ENCODE measurements around the gene RFXANK. TPM values are rescaled to one million over a fixed set of nuclear protein-coding genes. Genes with fewer than 3 reads are reported as not detected.

The RFXANK gene
- total RNA-seq, 1 donor from 2014 or later = 112 TPM

- intact Hi-C loops (cut with micrococcal nuclease) = loop anchor here (1.0 kb wide), 1 partner anchor 11 kb away; the partner anchor contains the start of genes BORCS8 and RFXANK
- Mint-ChIP-seq H3K36me3 (ENCODE audit: low read depth) (peaks cover 24% of the 10 kb centered on the region), H3K27me3 (ENCODE audit: low read depth) (no peaks in the 10 kb centered on the region), H3K4me1 (ENCODE audit: low read depth) (peaks cover 28% of the 10 kb centered on the region), H3K9me3 (no peaks in the 10 kb centered on the region), H3K4me3 (ENCODE audit: low read depth) (peak within 1 kb of the TSS; percentile 92), H3K27ac (peak within 1 kb of the TSS; percentile 85)
- DNase-seq (ENCODE audit: low spot score) = peak; percentile 90
These were observed 11.2 kb downstream of the RFXANK start, which contains the start of gene NR2C2AP for GRCh38 chr19:19203012-19203856. Gene NR2C2AP, minus strand, starts transcription at chr19:19203414. Its CDS starts 354 bp downstream, at chr19:19203060.

GRCh38 chr19:19204181-19204580 lies 12.1 kb downstream of the RFXANK start:
- peaks cover 28% of the 10 kb centered on the region for H3K4me1 Mint-ChIP-seq (ENCODE audit: low read depth)
- H3K27ac Mint-ChIP-seq = no peak overlapping the region
- peaks cover 16% of the 10 kb centered on the region for H3K36me3 Mint-ChIP-seq (ENCODE audit: low read depth)
- H3K4me3 Mint-ChIP-seq (ENCODE audit: low read depth) = peak overlapping the region; percentile 69
- intact Hi-C loops (cut with micrococcal nuclease) = no loop called here
- H3K9me3 Mint-ChIP-seq = no peaks in the 10 kb centered on the region
- no peaks in the 10 kb centered on the region for H3K27me3 Mint-ChIP-seq (ENCODE audit: low read depth)
- no peak for DNase-seq (ENCODE audit: low spot score)

DNA sequence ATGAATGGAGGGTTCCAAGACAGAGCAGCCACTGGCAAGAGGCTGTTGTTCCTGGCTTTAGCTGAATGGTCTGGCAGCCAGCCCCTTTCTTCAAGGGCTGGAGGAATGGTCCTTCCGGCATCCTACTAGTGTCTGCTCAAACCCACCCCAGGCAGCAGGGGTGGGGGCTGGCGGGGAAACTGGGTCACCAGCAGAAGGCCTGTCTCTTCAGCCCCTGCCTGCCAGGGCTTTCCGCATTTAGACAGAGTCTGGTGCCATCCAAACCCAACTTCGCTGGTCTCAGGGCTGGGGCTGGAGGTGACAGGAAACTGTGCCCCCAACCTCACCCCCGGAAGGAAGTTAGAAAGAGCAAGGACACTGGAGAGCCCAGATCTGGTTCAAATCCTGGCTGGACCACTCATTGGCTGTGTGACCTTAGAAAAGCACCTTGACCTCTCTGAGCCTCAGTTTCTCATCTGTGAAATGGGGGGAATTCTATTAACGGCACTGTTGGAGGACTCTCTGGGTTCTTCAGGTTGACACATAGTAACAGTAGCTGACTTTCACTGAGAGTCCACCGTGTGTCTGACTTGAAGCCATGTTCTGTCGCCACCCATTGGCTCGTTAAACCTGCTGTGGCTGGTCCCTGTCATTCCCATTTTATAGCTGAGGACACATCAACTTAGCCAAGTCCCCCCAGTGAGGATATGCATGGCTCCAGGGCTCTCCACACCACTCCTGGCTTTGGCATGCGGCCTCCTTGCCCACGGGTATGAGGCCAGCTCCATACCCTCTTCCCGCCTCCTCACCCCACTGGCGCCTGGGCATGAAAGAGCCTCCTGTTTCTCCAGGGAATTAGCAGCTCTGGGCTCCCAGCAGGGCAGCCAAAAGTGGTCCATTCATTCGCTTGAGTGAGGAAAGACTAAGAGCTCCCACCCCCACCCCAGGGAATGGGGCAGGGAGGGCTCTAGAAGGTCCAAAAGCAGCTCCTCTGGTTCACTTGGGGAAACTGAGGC lies 13.7 kb downstream of the RFXANK start:
- Mint-ChIP-seq H3K9me3 (no peaks in the 10 kb centered on the region), H3K27ac (no peak overlapping the region), H3K4me3 (ENCODE audit: low read depth) (no peak overlapping the region), H3K36me3 (ENCODE audit: low read depth) (peaks cover 12% of the 10 kb centered on the region), H3K27me3 (ENCODE audit: low read depth) (peaks cover 2% of the 10 kb centered on the region), H3K4me1 (ENCODE audit: low read depth) (peaks cover 28% of the 10 kb centered on the region)
- intact Hi-C loops (cut with micrococcal nuclease) = no loop called here
- DNase-seq (ENCODE audit: low spot score) = no peak

DNA sequence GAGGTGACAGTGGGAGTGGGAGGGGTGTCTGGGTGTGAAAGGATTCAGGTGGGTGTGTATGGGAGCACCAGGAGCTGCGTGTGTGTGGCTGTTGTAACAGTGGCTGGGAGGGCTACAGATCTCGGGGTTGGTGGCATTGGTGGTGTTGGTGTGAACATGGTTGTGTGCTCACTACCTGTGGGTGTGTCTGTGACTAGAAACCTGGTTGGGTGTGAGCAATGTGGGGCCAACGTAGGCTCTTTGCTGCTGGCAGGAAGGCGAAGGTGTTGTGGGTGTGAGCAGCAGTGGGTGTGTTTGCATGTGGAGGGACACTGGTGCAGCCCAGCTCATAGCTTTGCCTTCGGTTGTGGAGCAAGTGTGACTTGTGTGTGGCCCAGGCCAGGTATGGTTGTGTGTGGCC lies 14.9 kb downstream of the RFXANK start:
- no peak overlapping the region for H3K4me3 Mint-ChIP-seq (ENCODE audit: low read depth)
- peaks cover 11% of the 10 kb centered on the region for H3K27me3 Mint-ChIP-seq (ENCODE audit: low read depth)
- no peak overlapping the region for H3K27ac Mint-ChIP-seq
- H3K4me1 Mint-ChIP-seq (ENCODE audit: low read depth) = peaks cover 28% of the 10 kb centered on the region
- intact Hi-C loops (cut with micrococcal nuclease) = no loop called here
- DNase-seq (ENCODE audit: low spot score) = no peak
- no peaks in the 10 kb centered on the region for H3K9me3 Mint-ChIP-seq
- H3K36me3 Mint-ChIP-seq (ENCODE audit: low read depth) = peaks cover 12% of the 10 kb centered on the region

- intact Hi-C loops (cut with micrococcal nuclease) = no loop called here
- Mint-ChIP-seq H3K9me3 (no peaks in the 10 kb centered on the region), H3K27ac (no peak overlapping the region)
These were observed 15.8 kb downstream of the RFXANK start for GRCh38 chr19:19207637-19208572.

DNA sequence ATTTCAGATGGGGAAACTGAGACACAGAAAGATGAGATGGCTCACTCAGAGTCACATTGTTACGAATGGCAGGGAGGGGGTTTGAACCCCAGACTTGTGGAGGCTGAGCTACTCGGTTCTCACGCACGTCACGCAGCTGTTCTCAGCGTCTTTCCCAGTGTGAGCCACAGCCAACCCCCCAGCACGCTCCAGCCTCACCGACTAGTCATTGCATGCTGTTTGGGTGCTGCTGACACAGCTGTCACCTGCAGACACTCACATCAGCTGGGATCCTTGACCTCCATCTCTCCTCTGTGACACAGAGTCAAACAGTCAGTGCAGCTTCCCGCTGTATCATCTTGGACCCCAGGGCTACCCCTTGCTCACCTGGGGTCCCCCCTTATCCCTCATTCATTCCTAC lies 17.3 kb downstream of the RFXANK start:
- Mint-ChIP-seq H3K27me3 (ENCODE audit: low read depth) (peaks cover 28% of the 10 kb centered on the region), H3K27ac (no peak overlapping the region), H3K4me1 (ENCODE audit: low read depth) (peaks cover 17% of the 10 kb centered on the region), H3K4me3 (ENCODE audit: low read depth) (no peak overlapping the region), H3K36me3 (ENCODE audit: low read depth) (no peaks in the 10 kb centered on the region), H3K9me3 (no peaks in the 10 kb centered on the region)
- no peak for DNase-seq (ENCODE audit: low spot score)
- intact Hi-C loops (cut with micrococcal nuclease) = no loop called here

More at GRCh38 chr19:19207637-19208572, 15.8 kb downstream of the RFXANK start:
- Mint-ChIP-seq H3K36me3 (ENCODE audit: low read depth) (peaks cover 3% of the 10 kb centered on the region), H3K27me3 (ENCODE audit: low read depth) (peaks cover 15% of the 10 kb centered on the region), H3K4me3 (ENCODE audit: low read depth) (no peak overlapping the region), H3K4me1 (ENCODE audit: low read depth) (peaks cover 19% of the 10 kb centered on the region)
- DNase-seq (ENCODE audit: low spot score) = no peak

- peaks cover 10% of the 10 kb centered on the region for H3K4me1 Mint-ChIP-seq (ENCODE audit: low read depth)
- no peak within 1 kb of the TSS for H3K27ac Mint-ChIP-seq
- H3K36me3 Mint-ChIP-seq (ENCODE audit: low read depth) = no peaks in the 10 kb centered on the region
- DNase-seq (ENCODE audit: low spot score) = no peak
- H3K9me3 Mint-ChIP-seq = no peaks in the 10 kb centered on the region
- intact Hi-C loops (cut with micrococcal nuclease) = no loop called here
- peaks cover 30% of the 10 kb centered on the region for H3K27me3 Mint-ChIP-seq (ENCODE audit: low read depth)
- no peak within 1 kb of the TSS for H3K4me3 Mint-ChIP-seq (ENCODE audit: low read depth)
These were observed 19.7 kb downstream of the RFXANK start, which contains the start of gene NCAN for GRCh38 chr19:19211499-19212420. Gene NCAN, plus strand, starts transcription at chr19:19211958. Its CDS starts 4,996 bp downstream, at chr19:19216954.

DNA sequence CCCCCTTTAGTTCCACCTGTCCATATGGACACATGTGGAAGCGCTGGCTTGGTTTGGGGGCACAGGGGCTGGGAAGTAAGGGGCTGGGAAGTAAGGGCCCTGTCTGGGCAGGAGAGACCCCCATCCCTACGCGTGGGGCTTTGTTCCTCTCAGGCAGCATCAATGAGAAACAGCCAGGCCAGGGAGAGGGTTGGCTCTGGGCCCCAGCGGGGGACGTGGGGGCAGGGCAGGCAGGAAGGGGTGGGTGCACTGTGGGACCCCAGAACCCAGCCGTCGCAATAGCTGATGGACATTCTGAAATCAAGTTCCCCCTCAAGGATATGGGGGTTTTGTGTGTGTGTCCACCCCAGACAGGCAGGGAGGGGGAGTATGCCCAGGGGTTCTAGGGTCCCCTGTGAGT lies 20.9 kb downstream of the RFXANK start:
- intact Hi-C loops (cut with micrococcal nuclease) = no loop called here
- H3K4me1 Mint-ChIP-seq (ENCODE audit: low read depth) = no peaks in the 10 kb centered on the region
- H3K9me3 Mint-ChIP-seq = no peaks in the 10 kb centered on the region
- no peaks in the 10 kb centered on the region for H3K36me3 Mint-ChIP-seq (ENCODE audit: low read depth)
- H3K4me3 Mint-ChIP-seq (ENCODE audit: low read depth) = no peak overlapping the region
- no peak for DNase-seq (ENCODE audit: low spot score)
- H3K27me3 Mint-ChIP-seq (ENCODE audit: low read depth) = peaks cover 30% of the 10 kb centered on the region
- H3K27ac Mint-ChIP-seq = no peak overlapping the region

DNA sequence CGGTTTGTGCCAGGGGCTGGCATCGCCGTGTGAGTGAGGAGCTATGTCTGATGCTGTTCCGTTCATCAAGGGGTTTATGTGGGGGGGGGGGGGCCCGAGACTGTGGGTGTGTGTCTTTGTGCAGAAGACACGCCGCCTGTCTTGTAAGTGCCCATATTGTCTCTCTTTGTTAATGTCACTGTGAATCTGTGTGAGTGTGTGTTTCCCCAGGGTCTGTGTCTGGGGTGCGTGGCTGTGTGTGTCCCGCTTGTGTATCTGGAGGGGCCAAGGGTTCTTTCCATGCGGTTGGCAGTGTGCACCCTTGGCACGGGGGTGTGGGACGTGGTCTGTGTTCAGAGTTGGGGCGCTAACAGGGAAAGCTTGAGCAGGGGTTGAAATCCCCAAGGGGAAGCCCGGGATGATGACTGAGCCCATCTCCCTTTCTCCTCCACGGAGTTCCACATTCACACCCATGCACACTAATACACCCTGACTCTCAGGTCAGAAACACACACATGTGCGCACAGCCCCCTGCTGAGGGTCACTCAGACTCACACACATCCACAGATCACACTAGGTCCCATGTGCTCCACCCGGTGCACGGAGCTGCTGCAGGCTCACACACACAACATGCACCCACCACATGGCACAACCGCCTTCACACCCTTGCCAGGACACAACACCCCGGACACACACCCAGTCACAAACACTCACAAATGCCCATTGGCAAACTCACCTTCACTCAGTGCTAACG lies 21.5 kb downstream of the RFXANK start:
- intact Hi-C loops (cut with micrococcal nuclease) = no loop called here
- DNase-seq (ENCODE audit: low spot score) = no peak

DNA sequence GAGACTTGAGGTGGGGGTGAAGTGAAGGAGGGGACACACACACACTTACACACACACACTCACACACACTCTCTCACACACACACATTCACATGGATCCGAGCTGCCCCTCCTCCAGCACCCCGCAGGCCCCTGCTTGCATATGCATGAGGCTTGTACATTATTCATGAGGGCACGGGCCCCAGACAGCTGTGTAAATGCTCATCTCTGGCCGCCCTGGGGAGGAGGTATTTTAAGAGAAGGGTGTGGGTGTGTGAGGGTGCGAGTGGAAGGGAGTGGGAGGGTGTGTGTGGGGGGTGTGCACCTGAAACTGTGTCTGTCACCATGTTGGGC lies 22.1 kb downstream of the RFXANK start:
- no peak for DNase-seq (ENCODE audit: low spot score)
- H3K4me1 Mint-ChIP-seq (ENCODE audit: low read depth) = no peaks in the 10 kb centered on the region
- H3K4me3 Mint-ChIP-seq (ENCODE audit: low read depth) = no peak overlapping the region
- H3K9me3 Mint-ChIP-seq = no peaks in the 10 kb centered on the region
- intact Hi-C loops (cut with micrococcal nuclease) = no loop called here
- H3K36me3 Mint-ChIP-seq (ENCODE audit: low read depth) = no peaks in the 10 kb centered on the region
- H3K27ac Mint-ChIP-seq = no peak overlapping the region
- H3K27me3 Mint-ChIP-seq (ENCODE audit: low read depth) = peaks cover 30% of the 10 kb centered on the region

More for the DNA sequence above, 21.5 kb downstream of the RFXANK start:
- peaks cover 30% of the 10 kb centered on the region for H3K27me3 Mint-ChIP-seq (ENCODE audit: low read depth)
- no peaks in the 10 kb centered on the region for H3K36me3 Mint-ChIP-seq (ENCODE audit: low read depth)
- H3K4me3 Mint-ChIP-seq (ENCODE audit: low read depth) = no peak overlapping the region
- no peaks in the 10 kb centered on the region for H3K9me3 Mint-ChIP-seq
- no peak overlapping the region for H3K27ac Mint-ChIP-seq
- H3K4me1 Mint-ChIP-seq (ENCODE audit: low read depth) = no peaks in the 10 kb centered on the region

DNA sequence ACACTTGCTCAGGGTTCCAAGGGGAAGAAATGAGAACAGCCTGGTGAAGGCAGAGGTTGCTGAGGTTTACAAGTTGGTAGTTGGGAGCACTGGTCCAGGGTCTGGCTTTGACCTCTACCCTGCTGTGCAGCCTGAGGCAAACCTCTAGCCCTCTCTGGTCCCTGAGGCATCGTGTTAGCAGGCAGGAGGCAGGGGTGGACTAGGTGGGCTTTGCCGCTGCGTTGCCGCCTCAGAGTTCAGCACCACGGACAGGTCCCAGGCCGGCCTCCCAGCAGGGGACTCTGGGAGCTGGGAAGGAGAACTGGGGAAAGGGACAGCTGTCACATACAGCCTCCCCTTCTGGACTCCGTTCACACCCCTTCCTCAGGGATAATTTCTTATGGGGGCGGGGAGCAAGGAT lies 22.8 kb downstream of the RFXANK start:
- DNase-seq (ENCODE audit: low spot score) = no peak
- H3K27me3 Mint-ChIP-seq (ENCODE audit: low read depth) = peaks cover 30% of the 10 kb centered on the region
- no peaks in the 10 kb centered on the region for H3K9me3 Mint-ChIP-seq
- H3K36me3 Mint-ChIP-seq (ENCODE audit: low read depth) = no peaks in the 10 kb centered on the region
- H3K4me3 Mint-ChIP-seq (ENCODE audit: low read depth) = no peak overlapping the region
- intact Hi-C loops (cut with micrococcal nuclease) = no loop called here
- H3K27ac Mint-ChIP-seq = no peak overlapping the region
- H3K4me1 Mint-ChIP-seq (ENCODE audit: low read depth) = no peaks in the 10 kb centered on the region
